Measurements from ENCODE around the gene TYK2. TPM values are rescaled to one million over a fixed set of nuclear protein-coding genes. Genes with fewer than 3 reads are reported as not detected.

Gene TYK2
- total and polyA plus RNA-seq, 9 of the 15 experiments (the other 6 are each of a cell fraction or from before 2014, with no cell fraction given) = 15.0 to 182 (median 85.9) TPM

GRCh38 chr19:10389863-10390262, 9.5 kb upstream of the TYK2 start:
- 0 out of 2 replicates have a peak, but pooled peaks cover 3% of the 10 kb centered on the region for H4K20me1 ChIP-seq (replicated peaks; ENCODE audit: control insufficient read depth, insufficient read depth, low read length)
- no peaks in the 10 kb centered on the region for H3K9me3 ChIP-seq (replicated peaks; ENCODE audit: control insufficient read depth, insufficient read depth, low read depth, low read length)
- H3K27ac ChIP-seq (ENCODE audit: extremely low read depth, low read depth, low read length) = no peak overlapping the region
- intact Hi-C loops (cut with micrococcal nuclease) (loop anchor here (1.0 to 5.0 kb wide), 4 partner anchors 55 to 458 kb away; no protein-coding TSS in a partner anchor), in situ Hi-C loops (cut with MboI) (loop anchor here (5.0 kb wide), 2 partner anchors 118 to 463 kb away; partner anchors contain the start of gene ICAM1)
- no peak overlapping the region for H3K4me3 ChIP-seq
- ChIA-PET CTCF (ENCODE audit: low intra/inter-chr PET ratio) (interaction anchor here (1.1 to 5.6 kb wide), 5 partner anchors 103 to 459 kb away, joined by 5 to 77 read pairs (median 14); partner anchors contain the start of genes ICAM1 and ICAM4), POLR2A (interaction anchor here (1.1 to 2.5 kb wide), 6 partner anchors 100 to 136 kb away, joined by 3 to 32 read pairs (median 9); partner anchors contain the start of genes ICAM1 and ICAM5)
- H3K9ac ChIP-seq (ENCODE audit: insufficient read depth in 1 of 2, low read depth in 2 of 2, low read length in 2 of 2) = peak overlapping the region in 1 of 2 experiments; percentile 72; a peak in 1 of 4 replicates
- H3K4me2 ChIP-seq (ENCODE audit: insufficient read depth, low read length) = no peak overlapping the region
- peak in 2 of 4 experiments; percentile 16 to 45 for DNase-seq (ENCODE audit: extremely low read depth in 1 of 4, low spot score in 3 of 4)
- peak; percentile 59 for ATAC-seq
- H2AFZ ChIP-seq (ENCODE audit: low read depth, low read length) = no peak overlapping the region
- H3K79me2 ChIP-seq (ENCODE audit: control insufficient read depth, insufficient read depth, low read length) = no peaks in the 10 kb centered on the region
- H3K27me3 ChIP-seq (ENCODE audit: control insufficient read depth in 2 of 2, insufficient read depth in 2 of 2, low read length in 2 of 2) = no peaks in the 10 kb centered on the region
- peaks cover 0 to 6% of the 10 kb centered on the region in 2 experiments; a peak in 2 of 5 replicates for H3K4me1 ChIP-seq (replicated peaks in 1 of 2; ENCODE audit: control insufficient read depth in 2 of 2, insufficient read depth in 2 of 2, low read length in 2 of 2)
- H3K36me3 ChIP-seq (ENCODE audit: control insufficient read depth, insufficient read depth, low read length) = peaks cover 50% of the 10 kb centered on the region; the same call in 2 of the 3 replicates
- H3K9me1 ChIP-seq (ENCODE audit: control insufficient read depth, insufficient read depth, low read length) = no peaks in the 10 kb centered on the region
- no peak for FAIRE-seq
- 76% methylated on average over 12 of the region's 12 CpGs for WGBS (ENCODE audit: insufficient coverage, low coverage, missing lambda C conversion rate)
- BruUV-seq (replicated peaks) = no TSS peak
- TF ChIP-seq SNIP1 (IDR thresholded peaks at IDR 0.05; ENCODE audit: low read depth) (no peak), SMC3 (conservative IDR thresholded peaks at IDR 0.05; ENCODE audit: insufficient read depth, low read depth, low read length) (no peak), ZNF239 (CRISPR knock-in tag; IDR thresholded peaks at IDR 0.05) (no peak), HMG20A (CRISPR knock-in tag; conservative IDR thresholded peaks at IDR 0.05) (no peak), CBX8 (IDR thresholded peaks at IDR 0.05; ENCODE audit: borderline replicate concordance, extremely low read depth, low read depth, low read length, poor library complexity, severe bottlenecking) (no peak), POLR2A (conservative IDR thresholded peaks at IDR 0.05) (peak; percentile 61; the same call in 1 of the 2 replicates), POLR2AphosphoS2 (IDR thresholded peaks at IDR 0.05; ENCODE audit: low read length) (peak; percentile 70; the same call in 1 of the 2 replicates), ZNF316 (IDR thresholded peaks at IDR 0.05) (no peak), ZNF511 (CRISPR knock-in tag; IDR thresholded peaks at IDR 0.05) (no peak), ATF7 (IDR thresholded peaks at IDR 0.05) (no peak), TCF3 (CRISPR knock-in tag; IDR thresholded peaks at IDR 0.05) (no peak), IRF2 (CRISPR knock-in tag; IDR thresholded peaks at IDR 0.05) (no peak), CTCF (IDR thresholded peaks at IDR 0.05 in 2 of 3, conservative IDR thresholded peaks at IDR 0.05 in 1 of 3; ENCODE audit: insufficient read depth in 2 of 3, low read depth in 1 of 3, low read length in 3 of 3) (peak; percentile 29 to 33 (median 31); a peak in 4 of 6 replicates), NR2C1 (IDR thresholded peaks at IDR 0.05) (no peak), NR2C1 (tag; IDR thresholded peaks at IDR 0.05) (no peak), HCFC1 (IDR thresholded peaks at IDR 0.05; ENCODE audit: low read depth, low read length) (no peak), ZNF282 (CRISPR knock-in tag; IDR thresholded peaks at IDR 0.05) (no peak), SFPQ (IDR thresholded peaks at IDR 0.05; ENCODE audit: low read depth, low read length) (no peak), RBFOX2 (IDR thresholded peaks at IDR 0.05; ENCODE audit: low read depth, low read length) (peak; percentile 45), POLR2G (IDR thresholded peaks at IDR 0.05; ENCODE audit: low read depth, low read length) (peak; percentile 71)

Measured in K562 (cell line).